IPS-11a (cell line): ENCODE data around the gene GPD1L.
"Not testable (repeated sequence)": the region's sequence is repeated elsewhere in the genome, so short reads cannot be mapped to it uniquely, and the experiment has no call there.

ENCODE experiments used
- H3K4me3 ChIP-seq: one replicate; pipeline ENCODE4 v1.5.1; 2013; ENCODE audit warnings: low read depth, low read length, control low read depth

GPD1L gene

DNA sequence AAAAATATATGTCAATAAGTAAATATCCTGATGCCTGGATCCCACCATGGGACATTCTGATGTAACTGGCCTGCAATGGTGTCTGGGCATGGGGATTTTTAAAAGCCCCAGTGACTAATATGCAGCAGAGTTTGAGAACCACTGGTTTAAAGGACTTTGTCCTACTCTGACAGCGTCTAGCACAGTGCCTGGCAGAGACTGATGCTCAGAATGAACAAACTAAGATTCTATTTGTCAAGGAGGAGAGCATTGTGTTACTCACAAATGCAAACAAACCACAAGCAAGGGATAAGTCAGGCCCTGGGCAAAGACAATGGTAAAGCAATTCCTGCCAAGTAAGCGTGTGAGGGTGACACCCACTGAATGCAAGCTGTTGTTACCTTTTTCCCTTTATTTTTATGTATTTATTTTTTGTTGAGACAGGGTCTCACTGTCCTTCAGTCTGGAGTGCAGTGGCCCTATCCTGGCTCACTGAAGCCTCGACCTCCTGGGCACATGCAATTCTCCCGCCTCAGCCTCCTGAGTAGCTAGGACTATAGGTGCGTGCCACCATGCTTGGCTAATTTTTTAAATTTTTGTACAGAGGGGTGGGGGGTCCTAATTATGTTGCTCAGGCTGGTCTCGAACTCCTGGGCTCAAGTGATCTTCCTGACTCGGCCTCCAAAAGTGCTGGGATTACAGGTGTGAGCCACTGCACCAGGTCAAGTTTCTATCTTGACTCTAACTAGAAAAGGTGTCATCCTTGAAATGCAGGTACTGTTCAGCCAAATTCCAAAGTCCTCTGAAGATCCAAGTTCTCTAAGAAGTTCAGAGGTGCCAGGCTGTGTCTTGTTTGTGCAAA lies 909 bp upstream of the GPD1L start:
- no peak overlapping the region for H3K4me3 ChIP-seq

DNA sequence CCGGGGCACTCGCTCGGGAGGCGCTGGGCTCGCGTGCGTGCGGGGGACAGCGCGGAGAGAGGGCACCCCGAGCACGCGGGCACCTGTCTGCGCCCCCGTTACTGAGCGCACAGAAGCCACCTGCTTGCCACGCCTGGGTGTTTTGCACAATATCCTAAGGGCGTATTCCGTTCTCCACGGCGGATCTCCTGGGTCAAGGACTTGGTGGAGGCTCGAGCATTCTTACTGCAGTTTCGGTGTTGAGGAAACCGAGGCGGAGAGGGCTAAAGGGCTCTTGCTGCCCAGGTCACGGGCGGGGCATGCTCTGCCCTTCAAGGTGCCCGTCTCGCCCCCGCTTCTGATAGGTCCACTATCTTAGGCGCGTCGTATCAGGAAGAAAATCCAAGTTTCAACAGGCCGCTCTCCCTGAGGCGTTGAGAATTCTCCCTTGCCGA lies 526 bp downstream of the GPD1L start:
- H3K4me3 ChIP-seq = peak overlapping the region; percentile 72

DNA sequence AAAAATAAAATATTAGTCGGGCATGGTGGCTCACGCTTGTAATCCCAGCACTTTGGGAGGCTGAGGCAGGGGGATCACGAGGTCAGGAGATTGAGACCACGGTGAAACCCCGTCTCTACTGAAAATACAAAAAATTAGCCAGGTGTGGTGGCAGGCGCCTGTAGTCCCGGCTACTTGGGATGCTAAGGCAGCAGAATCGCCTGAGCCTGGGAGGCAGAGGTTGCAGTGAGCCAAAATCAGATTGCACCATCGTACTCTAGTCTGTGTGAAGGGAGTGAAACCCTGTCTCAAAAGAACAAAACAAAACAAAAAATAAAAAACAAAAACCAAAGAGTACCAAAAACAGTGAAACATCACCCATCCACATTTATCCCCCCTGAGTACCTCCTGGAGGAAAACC lies 1.8 kb downstream of the GPD1L start:
- H3K4me3 ChIP-seq = not testable (repeated sequence)

DNA sequence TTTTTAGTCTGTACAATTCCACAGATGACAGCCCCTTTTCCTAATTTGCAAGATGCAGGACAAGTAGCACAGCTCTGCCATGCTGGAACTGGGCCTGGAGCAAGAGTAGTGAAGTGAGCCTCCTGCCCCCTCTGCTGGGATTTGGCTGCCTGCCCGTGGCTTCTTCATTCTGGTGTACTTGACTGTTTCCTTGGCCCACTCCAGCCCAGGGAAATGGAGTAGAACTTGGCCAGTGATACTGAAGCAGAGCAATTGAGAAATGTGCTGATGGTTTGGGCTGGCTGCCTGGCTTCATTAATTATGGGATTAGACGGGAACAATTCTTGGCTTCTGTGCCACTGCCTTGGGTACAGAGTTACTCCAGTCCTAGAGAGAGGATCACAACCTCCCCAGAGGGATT lies 2.8 kb downstream of the GPD1L start:
- no peak overlapping the region for H3K4me3 ChIP-seq

DNA sequence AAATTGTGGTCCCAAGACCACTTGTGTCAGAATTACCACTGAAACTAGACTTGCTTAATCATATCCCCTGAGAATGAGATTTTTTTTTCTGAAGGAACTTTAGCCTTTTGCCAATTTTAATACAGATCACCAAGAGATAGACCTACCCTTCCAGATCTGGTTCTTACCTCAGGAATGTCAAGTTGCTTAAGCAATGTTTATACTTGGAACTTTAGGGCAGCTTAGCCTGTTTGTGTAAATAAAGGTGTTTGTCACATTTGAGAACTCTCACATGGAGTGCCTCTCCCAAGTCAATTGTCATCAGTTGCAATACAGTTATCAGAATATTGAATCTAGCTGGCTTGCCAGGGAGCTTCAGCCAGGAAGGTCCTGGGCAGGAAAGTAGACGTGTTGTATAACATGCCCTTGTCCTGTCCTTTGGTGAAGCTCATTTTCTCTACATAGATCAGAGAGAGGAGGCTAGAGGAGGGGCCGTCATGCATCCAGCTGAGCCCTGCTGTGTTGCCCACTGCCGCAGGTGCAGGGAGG lies 3.9 kb downstream of the GPD1L start:
- no peak overlapping the region for H3K4me3 ChIP-seq

DNA sequence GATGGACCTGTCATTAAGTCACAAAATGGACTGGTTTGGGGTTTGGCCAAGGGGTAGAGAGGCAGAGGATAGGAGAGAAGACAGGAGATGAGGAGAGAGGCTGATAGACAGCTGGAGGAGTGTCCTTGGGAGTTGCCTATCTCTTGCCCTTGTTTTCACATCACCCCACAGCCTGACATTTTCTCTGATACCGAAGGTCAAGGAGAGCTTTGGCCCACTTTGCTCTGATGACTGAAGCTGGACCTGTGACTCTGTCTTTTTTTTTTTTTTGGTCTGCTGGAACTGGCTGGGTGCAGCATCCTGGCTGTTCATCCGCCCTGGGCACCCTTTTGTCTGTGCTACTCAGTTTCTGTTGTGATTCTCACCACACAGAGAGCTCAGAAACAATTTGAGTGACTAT lies 5.1 kb downstream of the GPD1L start:
- H3K4me3 ChIP-seq = no peak overlapping the region

DNA sequence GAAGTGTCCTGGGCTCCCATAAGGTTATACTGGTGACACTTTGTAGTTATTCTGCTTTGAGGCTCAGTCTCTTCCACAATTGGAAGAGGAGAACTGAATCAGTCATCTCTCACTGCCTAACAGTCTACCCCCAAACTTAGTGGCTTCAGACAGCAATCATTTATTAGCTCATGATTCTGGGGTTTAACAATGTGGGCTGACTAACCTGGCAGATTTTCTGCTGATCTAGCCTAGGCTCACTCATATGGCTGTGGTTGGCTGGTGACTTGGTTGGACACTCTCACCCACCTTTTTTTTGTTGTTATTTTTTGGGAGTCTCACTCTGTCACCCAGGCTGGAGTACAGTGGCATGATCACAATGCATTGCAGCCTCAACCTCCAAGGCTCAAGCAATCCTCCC lies 7.1 kb downstream of the GPD1L start:
- no peak overlapping the region for H3K4me3 ChIP-seq

DNA sequence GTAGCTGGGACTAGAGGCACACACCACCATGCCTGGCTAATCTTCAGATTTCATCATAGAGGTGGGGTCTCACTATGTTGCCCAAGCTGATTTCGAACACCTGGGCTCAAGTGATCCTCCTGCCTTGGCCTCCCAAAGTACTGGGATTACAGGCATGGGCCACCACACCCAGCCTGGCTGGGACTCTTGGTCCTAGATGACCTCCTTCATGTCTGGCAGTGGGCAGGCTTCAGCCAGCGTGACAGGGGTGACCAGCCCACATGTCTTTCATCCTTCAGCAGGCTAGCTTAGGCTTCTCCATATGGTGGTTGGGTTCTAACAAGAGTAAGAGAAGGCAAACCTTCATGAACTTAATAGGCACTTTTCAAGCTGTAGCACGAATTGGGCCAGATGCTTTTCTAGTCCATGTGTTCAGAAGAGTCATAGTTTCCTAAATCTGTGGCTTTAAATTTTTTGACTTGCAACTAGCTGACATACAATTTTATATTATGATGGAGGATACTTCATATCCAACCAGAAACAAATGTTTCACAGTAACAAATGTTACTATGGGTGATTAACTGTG lies 7.6 kb downstream of the GPD1L start:
- H3K4me3 ChIP-seq = no peak overlapping the region

DNA sequence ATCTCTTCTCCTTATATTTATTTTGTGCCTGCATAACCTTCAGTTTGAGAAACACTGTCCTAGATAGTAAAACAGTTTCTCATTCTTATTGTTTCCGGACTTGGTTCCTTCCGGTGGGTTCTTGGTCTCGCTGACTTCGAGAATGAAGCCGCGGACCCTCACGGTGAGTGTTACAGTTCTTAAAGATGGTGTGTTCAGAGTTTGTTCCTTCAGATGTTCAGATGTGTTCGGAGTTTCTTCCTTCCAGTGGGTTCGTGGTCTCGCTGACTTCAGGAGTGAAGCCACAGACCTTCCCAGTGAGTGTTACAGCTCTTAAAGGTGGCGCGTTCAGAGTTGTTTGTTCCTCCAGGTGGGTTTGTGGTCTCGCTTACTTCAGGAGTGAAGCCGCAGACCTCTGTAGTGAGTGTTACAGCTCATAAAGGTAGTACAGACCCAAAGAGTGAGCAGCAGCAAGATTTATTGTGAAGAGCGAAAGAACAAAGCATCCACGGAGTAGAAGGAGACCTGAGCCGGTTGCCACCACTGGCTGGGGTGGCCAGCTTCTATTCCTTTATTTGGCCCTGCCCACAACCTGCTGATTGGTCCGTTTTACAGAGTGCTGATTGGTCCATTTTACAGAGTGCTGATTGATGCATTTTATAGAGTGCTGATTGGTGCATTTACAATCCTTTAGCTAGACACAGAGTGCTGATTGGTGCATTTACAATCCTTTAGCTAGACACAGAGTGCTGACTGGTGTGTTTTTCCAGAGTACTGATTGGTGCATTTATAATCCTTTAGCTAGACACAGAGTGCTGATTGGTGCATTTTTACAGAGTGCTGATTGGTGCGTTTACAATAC lies 8.3 kb downstream of the GPD1L start:
- not testable (repeated sequence) for H3K4me3 ChIP-seq

DNA sequence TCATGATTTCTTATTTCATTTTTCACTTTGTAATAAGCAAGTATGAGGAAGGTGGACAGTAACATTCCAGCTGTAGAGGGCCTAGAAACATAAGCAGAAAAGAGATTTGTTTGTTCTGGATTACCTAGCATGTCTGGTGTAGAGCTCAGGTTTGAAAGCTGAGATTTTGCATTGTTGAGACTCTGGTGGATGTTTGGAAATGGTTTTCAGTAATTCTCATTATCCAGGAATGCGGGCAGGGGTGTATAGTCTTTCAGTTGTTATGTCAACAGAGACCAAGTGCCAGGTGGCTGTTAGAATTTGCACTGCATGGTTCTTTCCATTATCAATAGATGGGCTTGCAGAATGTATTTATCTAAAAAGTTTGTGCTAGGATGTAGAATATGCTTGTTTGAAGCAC lies 10.9 kb downstream of the GPD1L start:
- no peak overlapping the region for H3K4me3 ChIP-seq

DNA sequence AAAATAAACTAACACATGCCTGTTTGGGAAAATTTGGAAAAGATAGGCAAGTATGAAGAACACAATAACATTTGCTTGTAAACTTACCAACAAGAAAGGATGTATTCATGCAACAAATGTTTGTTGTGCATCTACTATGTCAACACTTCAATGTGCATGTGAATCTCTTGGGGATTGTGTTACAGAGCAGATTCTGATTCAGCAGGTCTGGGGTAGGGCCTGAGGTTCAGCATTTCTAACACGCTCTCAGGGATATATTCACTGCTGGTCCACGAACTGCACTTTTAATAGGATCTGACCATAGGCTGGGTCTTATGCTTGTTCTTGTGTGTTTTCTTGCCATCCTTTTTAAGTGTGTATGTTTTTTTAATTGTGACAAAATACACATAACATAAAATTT lies 11.8 kb downstream of the GPD1L start:
- H3K4me3 ChIP-seq = no peak overlapping the region

DNA sequence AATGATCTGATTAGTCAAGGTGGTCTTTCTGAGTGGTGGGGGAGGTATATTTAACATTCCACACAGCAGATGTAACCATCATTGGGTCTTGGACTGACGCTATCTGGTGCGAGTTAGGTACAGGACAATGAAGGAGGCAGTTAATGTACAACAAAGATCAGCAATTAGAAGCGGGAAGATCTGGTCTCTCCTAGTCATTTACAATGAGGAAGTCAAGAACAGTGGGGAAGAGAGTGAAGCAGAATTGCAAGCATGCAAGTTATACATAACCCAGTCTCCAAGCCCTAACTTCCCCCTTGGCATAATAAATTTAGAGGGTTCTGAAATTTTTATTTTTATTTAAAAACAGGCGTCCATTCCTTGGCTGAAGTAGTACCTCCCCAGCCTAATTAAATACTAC lies 14.1 kb downstream of the GPD1L start:
- no peak overlapping the region for H3K4me3 ChIP-seq

DNA sequence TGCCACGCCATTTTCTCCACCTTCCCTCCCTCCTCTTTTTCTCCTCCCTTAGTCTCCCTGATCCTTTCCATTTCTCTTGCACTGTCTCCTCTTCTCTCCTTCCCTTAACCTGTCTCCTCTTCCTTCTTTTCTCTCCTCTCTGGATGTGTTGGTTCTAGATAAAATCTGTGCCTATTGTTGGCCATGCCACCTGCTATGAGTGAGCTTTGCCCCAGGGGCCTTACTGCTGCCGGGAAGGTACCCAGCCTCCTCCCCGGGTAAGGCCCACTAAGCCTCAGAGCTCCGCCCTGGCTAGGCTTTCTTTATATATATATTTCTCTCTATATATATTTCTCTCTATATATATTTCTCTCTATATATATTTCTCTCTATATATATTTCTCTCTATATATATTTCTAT lies 14.7 kb downstream of the GPD1L start:
- H3K4me3 ChIP-seq = no peak overlapping the region

DNA sequence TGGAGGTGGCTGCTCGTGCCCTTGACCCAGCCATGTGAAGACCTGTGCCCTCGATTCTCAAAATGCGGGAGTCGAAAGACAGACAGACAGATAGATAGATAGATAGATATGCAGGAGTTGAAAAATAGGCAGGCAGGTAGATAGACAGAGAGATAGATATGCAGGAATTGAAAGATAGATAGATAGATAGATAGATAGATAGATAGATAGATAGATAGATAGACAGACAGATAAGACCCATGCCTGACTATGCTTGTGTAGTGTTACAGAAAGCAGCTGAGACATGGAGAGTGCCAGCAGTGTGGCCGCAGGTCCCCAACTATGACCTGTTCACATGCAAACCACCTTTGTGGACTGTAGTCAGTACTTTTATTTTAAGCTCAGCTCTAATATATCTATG lies 17.2 kb downstream of the GPD1L start:
- H3K4me3 ChIP-seq = no peak overlapping the region

DNA sequence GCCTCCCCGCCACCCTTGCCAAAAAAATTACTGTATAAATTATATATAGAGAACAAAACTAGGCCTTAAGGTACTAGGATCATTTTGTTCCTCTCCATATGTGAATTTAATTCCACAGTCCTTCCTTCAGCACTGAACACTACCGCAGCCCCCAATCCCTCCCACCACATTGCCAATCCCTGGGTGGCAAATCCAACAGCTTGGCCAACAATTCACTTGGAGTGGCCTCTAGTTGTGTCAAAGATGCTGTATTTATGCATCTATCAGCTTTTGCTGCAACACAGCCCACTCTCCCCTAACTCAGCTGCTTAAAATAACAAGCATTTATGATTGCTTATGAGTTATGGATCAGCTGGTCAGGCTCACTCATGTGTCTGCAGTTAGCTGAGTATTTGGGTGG lies 18.6 kb downstream of the GPD1L start:
- no peak overlapping the region for H3K4me3 ChIP-seq

DNA sequence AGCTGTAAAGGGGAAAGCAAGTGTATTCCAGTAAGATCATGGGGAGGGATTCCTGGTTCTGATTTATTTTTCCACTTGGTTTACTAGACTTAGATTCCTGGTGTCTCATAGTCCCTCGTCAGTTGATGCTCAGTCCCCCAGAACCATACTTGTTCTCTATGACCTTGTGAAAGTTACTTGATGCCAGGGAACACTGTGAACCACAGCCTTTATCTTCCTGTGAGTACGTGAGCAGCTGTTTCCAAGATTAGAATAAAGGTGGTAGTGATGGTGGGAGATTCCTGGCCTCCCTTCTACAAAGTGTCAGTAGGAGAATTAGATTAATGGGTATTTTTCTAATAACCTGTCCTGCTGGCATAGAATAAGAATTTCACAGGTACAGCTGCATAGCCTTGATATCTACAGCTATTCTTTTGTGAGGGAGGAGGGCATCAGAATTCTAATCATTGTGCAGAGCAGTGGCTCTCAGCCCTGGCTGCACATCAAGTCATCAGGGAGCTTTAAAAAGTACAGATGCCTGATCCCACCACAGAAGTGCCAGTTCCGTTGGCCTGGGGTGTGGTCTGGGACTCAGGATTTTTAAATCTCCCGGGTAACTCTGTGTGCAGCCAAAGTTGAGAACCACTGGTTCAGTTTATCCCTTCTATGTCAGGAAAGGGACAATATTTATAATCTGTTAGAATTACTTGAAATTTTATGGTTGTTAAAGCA lies 20.0 kb downstream of the GPD1L start:
- no peak overlapping the region for H3K4me3 ChIP-seq

DNA sequence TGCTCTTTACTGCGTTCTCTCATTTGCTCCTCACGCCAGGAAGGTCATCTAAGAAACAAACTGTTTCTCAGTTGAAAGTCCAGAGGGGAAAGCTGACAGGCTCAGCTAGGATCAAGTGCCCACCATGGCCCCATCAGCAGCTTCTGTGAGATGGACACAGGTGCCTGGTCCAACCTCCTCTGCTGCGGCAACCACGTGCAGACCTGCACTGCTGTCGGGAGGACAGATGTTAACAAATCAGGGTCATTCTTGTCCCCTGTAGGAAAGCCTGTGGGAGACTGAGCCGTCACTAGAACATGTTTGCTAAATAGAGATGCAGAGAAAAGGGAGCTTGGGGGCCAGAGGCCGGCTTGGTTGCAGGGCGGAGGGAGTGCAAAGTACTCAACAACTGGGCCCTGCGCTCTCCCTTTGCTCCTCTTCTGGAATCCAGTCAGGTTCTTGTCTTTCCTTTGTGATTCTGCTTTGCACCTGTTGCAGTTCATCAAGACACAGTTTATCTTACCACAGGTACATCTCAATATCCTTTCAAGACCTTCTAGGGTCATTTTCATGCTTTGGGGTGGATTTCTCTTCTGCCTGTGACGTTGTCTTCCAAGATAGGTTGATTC lies 20.9 kb downstream of the GPD1L start:
- no peak overlapping the region for H3K4me3 ChIP-seq

DNA sequence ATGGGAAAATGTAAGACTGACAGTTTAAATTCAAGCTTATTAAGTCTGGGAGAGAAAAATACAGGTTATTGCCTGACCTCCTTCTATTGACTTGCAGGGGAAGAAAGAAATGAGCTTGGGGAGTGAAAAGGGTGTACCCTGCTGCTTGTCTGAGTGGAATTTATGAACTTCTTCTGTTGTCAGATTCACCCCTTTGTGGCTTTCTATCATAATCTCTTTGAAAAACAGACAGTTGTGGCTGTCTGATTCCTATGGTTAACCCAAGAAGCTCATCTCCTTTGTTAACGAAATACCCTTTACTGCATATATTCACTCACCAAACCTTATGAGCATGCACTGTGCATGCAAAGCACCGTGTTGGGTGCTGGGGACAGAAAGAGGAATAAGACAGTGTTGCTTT lies 22.5 kb downstream of the GPD1L start:
- no peak overlapping the region for H3K4me3 ChIP-seq

DNA sequence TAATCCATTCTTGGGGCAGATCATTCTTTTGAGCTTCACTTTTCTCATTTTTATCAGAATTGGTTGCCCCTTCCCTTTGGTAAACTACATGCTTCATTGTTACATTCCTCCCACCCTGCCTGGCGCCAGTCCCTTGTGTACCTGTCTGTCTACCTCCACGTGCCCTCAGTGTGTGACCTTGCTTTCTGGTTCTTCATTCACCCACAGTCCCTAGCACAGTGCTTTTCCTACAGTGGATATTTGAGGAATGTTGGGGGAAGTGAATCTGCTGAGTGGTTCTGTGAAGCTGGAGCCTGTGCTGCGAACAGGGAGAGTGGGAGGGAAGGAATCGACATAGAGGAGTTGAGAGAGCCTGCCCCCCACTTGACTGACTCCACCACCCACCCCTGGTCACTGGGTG lies 23.4 kb downstream of the GPD1L start:
- H3K4me3 ChIP-seq = no peak overlapping the region

DNA sequence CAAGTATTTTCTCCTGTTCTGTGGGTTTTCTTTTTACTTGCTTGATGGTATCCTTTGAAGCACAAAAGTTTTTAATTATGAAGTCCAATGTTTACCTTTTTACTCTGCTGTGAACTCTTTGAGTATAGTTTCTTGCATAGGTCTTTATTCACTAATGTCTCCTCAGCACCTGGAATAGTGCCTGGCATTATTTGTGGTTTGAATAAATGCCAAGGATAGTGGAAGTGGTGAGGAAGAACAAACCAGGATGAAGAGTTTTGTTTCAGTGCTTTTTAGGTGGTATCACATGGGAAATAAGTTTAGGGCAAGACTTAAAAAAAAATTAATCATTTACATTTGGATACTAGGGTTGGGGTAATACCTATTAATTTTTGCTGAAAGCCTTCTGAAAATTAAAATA lies 25.7 kb downstream of the GPD1L start:
- no peak overlapping the region for H3K4me3 ChIP-seq

DNA sequence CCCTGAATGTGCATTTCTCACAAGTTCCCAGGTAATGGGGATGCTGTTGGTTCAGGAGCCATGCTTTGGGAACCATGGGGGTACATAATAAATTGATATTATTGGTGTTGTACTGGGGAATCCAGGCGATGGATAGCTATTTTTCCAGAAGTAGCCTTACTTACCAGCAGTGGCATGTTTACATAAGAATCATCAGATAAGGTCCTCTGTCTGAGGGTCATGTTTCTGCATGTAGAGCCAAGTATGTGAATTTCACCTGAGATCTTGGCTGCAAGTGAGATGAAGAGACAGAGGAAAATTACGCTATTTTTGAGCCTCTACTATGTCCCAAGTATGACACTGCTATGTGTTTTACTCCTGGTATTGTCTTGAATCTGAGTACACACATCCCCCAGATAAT lies 26.3 kb downstream of the GPD1L start:
- H3K4me3 ChIP-seq = no peak overlapping the region
